ENCODE results near the gene ZBP1.

DNA sequence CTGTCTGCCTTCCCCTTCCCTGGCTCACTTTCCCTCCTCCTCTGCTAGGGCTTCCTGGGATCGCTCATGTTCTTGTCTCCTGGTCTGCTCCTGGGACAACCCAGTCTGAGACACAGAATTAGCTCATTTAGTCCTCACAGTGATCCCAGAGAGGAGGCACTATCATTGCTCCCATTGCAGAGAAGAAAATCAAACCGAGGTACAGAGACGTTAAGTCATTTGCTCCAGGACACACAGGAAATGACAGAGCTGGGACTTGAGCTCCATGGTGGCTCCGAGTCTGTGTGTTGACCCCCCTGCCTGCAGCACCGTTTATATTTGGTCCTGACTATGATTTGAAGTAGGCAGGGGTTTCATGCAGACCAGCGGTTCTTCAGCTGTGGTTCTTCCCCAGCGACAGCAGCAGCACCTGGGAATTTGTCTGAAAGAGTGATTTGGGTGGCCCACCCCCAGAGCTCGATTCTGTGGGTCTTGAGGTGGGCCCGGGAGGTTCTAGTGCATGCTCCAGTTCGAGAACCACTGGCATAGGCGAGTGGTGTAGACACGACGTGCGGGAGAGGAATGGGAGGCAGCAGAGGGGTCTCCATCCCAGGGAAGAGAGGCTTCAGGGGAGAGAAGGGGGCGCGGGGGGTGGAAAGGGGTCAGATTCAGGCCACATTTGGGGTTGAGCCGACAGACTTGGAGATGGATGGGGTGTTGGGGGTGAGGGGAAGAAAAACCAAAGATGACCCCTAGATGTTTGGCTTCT lies 34.6 kb downstream of the ZBP1 start:
- no peak for TF ChIP-seq ZFX (IDR thresholded peaks at IDR 0.05; ENCODE audit: borderline replicate concordance)
- TF ChIP-seq, protein P1, sequence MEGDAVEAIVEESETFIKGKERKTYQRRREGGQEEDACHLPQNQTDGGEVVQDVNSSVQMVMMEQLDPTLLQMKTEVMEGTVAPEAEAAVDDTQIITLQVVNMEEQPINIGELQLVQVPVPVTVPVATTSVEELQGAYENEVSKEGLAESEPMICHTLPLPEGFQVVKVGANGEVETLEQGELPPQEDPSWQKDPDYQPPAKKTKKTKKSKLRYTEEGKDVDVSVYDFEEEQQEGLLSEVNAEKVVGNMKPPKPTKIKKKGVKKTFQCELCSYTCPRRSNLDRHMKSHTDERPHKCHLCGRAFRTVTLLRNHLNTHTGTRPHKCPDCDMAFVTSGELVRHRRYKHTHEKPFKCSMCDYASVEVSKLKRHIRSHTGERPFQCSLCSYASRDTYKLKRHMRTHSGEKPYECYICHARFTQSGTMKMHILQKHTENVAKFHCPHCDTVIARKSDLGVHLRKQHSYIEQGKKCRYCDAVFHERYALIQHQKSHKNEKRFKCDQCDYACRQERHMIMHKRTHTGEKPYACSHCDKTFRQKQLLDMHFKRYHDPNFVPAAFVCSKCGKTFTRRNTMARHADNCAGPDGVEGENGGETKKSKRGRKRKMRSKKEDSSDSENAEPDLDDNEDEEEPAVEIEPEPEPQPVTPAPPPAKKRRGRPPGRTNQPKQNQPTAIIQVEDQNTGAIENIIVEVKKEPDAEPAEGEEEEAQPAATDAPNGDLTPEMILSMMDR (IDR thresholded peaks at IDR 0.05), result no peak

All from 22Rv1 (cell line).